GM12891 (cell line): ENCODE data around the gene TMPRSS2.

Experiments used
- POLR2A ChIP-seq: IDR thresholded peaks from 2 replicates; pipeline ENCODE4 v1.6.1; 2011; ENCODE audit warnings: low read depth, low read length, control low read depth
- POLR2AphosphoS5 ChIP-seq: IDR thresholded peaks from 2 replicates; pipeline ENCODE4 v1.6.1; 2011; ENCODE audit warnings: low read depth, low read length, control low read depth
- TAF1 ChIP-seq: IDR thresholded peaks from 2 replicates; pipeline ENCODE4 v1.6.1; 2011; ENCODE audit warnings: low read depth, low read length, control low read depth

DNA sequence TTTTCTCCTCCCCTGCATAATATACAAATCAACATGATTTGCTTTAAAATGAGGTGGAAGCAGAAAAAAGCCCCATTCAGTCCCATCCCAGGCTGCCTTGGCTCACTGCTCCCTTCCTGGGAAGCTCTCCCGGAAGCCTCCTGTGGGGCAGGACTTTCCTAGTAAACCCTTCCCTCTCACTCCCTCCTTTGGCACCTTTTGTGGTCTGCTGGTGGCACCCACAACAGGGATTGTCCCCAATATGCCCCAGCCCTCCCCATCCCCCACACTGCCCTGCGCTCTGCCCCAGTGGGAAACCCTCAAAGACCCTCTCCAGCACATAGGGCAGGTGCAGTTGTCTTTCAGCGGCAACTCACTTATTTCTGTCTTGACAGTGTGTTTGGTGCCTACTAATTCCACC is 1.8 kb upstream of the TMPRSS2 start:
- TF ChIP-seq POLR2A (no peak), POLR2AphosphoS5 (no peak), TAF1 (no peak)
